ENCODE data around the gene INPP4B.

DNA sequence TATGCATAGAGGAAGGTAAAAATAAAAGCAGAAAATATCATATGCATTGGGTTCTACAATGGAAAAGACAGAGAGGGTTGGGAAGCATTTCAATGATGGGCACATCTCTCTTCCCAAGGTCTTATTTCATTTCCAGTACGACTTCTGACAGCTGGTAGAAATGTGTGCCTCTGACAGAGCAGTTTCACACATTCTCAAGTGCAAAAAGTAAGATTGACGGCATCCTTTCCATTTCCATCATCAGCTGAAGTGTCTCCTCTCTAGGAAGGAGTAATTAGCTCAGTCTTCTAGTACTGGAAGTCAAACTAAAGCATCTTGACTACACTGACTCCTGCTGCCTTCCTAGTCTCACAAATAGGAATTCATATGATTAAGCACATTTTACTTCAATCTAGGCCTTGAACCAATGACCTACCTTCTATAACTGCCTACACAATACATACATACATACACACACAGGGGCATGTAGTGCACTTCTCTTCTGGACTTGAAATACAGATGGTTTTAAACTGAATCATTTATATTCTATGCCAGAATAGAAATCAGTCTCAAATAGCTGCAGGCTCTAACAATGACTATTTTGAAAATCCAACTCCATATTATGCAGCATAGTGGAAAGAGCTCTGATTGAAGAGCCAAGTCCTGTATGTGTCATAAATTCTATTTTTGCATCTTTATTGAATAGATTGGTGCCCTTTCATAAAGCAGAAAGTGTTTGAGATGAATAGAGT, 473.4 kb downstream of the INPP4B start:
- TF ChIP-seq POLR2A (IDR thresholded peaks at IDR 0.05), result no peak
- TF ChIP-seq, protein P1, sequence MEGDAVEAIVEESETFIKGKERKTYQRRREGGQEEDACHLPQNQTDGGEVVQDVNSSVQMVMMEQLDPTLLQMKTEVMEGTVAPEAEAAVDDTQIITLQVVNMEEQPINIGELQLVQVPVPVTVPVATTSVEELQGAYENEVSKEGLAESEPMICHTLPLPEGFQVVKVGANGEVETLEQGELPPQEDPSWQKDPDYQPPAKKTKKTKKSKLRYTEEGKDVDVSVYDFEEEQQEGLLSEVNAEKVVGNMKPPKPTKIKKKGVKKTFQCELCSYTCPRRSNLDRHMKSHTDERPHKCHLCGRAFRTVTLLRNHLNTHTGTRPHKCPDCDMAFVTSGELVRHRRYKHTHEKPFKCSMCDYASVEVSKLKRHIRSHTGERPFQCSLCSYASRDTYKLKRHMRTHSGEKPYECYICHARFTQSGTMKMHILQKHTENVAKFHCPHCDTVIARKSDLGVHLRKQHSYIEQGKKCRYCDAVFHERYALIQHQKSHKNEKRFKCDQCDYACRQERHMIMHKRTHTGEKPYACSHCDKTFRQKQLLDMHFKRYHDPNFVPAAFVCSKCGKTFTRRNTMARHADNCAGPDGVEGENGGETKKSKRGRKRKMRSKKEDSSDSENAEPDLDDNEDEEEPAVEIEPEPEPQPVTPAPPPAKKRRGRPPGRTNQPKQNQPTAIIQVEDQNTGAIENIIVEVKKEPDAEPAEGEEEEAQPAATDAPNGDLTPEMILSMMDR (IDR thresholded peaks at IDR 0.05), result no peak

Data from uterus (tissue), 2 donors.